Mammary epithelial cell (primary cell): ENCODE measurements around the gene MACO1.

ENCODE experiments used
- EZH2 ChIP-seq: IDR thresholded peaks from 2 replicates; pipeline ENCODE4 v1.6.1; 2012; ENCODE audit warnings: low read length, inconsistent platforms, borderline replicate concordance
- TF ChIP-seq, protein P1 (sequence below), 2 donors: IDR thresholded peaks in 1 of 2; conservative IDR thresholded peaks in 1 of 2; 2 replicates each; pipeline ENCODE4 v1.5.1; 2011 to 2012; ENCODE audit warnings: inconsistent platforms in 2 of 2, low read length in 2 of 2, mild to moderate bottlenecking in 2 of 2, control low read depth in 1 of 2, low read depth in 1 of 2; ENCODE audit not compliant: insufficient read depth in 1 of 2; ENCODE audit errors: extremely low read depth in 1 of 2

GRCh38 chr1:25425098-25426085 lies 5.3 kb upstream of the MACO1 start:
- TF ChIP-seq, protein P1, sequence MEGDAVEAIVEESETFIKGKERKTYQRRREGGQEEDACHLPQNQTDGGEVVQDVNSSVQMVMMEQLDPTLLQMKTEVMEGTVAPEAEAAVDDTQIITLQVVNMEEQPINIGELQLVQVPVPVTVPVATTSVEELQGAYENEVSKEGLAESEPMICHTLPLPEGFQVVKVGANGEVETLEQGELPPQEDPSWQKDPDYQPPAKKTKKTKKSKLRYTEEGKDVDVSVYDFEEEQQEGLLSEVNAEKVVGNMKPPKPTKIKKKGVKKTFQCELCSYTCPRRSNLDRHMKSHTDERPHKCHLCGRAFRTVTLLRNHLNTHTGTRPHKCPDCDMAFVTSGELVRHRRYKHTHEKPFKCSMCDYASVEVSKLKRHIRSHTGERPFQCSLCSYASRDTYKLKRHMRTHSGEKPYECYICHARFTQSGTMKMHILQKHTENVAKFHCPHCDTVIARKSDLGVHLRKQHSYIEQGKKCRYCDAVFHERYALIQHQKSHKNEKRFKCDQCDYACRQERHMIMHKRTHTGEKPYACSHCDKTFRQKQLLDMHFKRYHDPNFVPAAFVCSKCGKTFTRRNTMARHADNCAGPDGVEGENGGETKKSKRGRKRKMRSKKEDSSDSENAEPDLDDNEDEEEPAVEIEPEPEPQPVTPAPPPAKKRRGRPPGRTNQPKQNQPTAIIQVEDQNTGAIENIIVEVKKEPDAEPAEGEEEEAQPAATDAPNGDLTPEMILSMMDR (conservative IDR thresholded peaks at IDR 0.05 in 1 of 2, IDR thresholded peaks at IDR 0.05 in 1 of 2; ENCODE audit: extremely low read depth in 1 of 2, insufficient read depth in 1 of 2, low read depth in 1 of 2, low read length in 2 of 2) = no peak
- no peak for TF ChIP-seq EZH2
